GM19397 (cell line): ENCODE results near the gene ZNF532.

Source experiments
- ATAC-seq: cut with Tn5 transposase; IDR thresholded peaks from one replicate; pipeline ENCODE4 v1.9.1; 2021; ENCODE audit warnings: mild to moderate bottlenecking, moderate library complexity; ENCODE audit not compliant: unreplicated experiment

The ZNF532 gene

GRCh38 chr18:58867281-58867961 is 2.7 kb downstream of the ZNF532 start:
- no peak for ATAC-seq

- no peak for ATAC-seq
Measured at GRCh38 chr18:58868440-58868839, 3.8 kb downstream of the ZNF532 start.

- no peak for ATAC-seq
Measured at GRCh38 chr18:58870130-58870529, 5.5 kb downstream of the ZNF532 start.

GRCh38 chr18:58870621-58871020 is 5.9 kb downstream of the ZNF532 start:
- ATAC-seq, result no peak

- ATAC-seq, result no peak
Measured at GRCh38 chr18:58871514-58872420, 7.1 kb downstream of the ZNF532 start.

GRCh38 chr18:58878640-58879039 is 14.0 kb downstream of the ZNF532 start:
- no peak for ATAC-seq

- ATAC-seq, result no peak
Measured at GRCh38 chr18:58881477-58881876, 16.8 kb downstream of the ZNF532 start.

GRCh38 chr18:58882044-58882443 is 17.4 kb downstream of the ZNF532 start:
- ATAC-seq, result no peak

GRCh38 chr18:58882686-58883085 is 18.0 kb downstream of the ZNF532 start:
- no peak for ATAC-seq

- ATAC-seq, result no peak
Measured at GRCh38 chr18:58884680-58885079, 20.0 kb downstream of the ZNF532 start.

- no peak for ATAC-seq
Measured at GRCh38 chr18:58886431-58886830, 21.8 kb downstream of the ZNF532 start.

GRCh38 chr18:58886864-58887612 is 22.4 kb downstream of the ZNF532 start:
- ATAC-seq, result no peak

- no peak for ATAC-seq
Measured at GRCh38 chr18:58887613-58887963, 22.9 kb downstream of the ZNF532 start.

- ATAC-seq, result no peak
Measured at GRCh38 chr18:58891776-58892175, 27.1 kb downstream of the ZNF532 start.

- ATAC-seq, result no peak
Measured at GRCh38 chr18:58892488-58892887, 27.8 kb downstream of the ZNF532 start.

GRCh38 chr18:58893388-58894099 is 28.9 kb downstream of the ZNF532 start:
- ATAC-seq, result no peak

- ATAC-seq, result no peak
Measured at GRCh38 chr18:58894930-58895329, 30.3 kb downstream of the ZNF532 start.

- no peak for ATAC-seq
Measured at GRCh38 chr18:58895385-58895784, 30.7 kb downstream of the ZNF532 start.

GRCh38 chr18:58896268-58896667 is 31.6 kb downstream of the ZNF532 start:
- ATAC-seq, result peak; percentile 80

- ATAC-seq, result no peak
Measured at GRCh38 chr18:58896734-58897508, 32.2 kb downstream of the ZNF532 start.
